Activated T-cell treated with anti-CD3 and anti-CD28 coated beads, Interleukin-2, amount 50 U/mL, for 4 hours (primary cell): Measurements from ENCODE around the gene AK8. TPM values are rescaled to one million over a fixed set of nuclear protein-coding genes. Genes with fewer than 3 reads are reported as not detected.

Source experiments
- ATAC-seq, 2 donors: fragments of 200-7000 bp; cut with Tn5 transposase; one replicate each; pipeline ENCODE4 v1.10.0; 2021
- DNase-seq: peaks from one replicate; pipeline ENCODE4 v3.0.0-alpha.2; 2020
- H3K27me3 Mint-ChIP-seq: one replicate; pipeline ENCODE4 v1.8.0; 2021; ENCODE audit warnings: low read depth, mixed read lengths
- H3K36me3 Mint-ChIP-seq: one replicate; pipeline ENCODE4 v1.8.0; 2022; ENCODE audit warnings: mixed read lengths; ENCODE audit not compliant: insufficient read depth
- H3K4me1 Mint-ChIP-seq: one replicate; pipeline ENCODE4 v1.8.0; 2021; ENCODE audit warnings: low read depth, mixed read lengths
- H3K4me3 Mint-ChIP-seq: one replicate; pipeline ENCODE4 v1.8.0; 2021; ENCODE audit warnings: mild to moderate bottlenecking, moderate library complexity, mixed read lengths
- H3K9me3 Mint-ChIP-seq: one replicate; pipeline ENCODE4 v1.8.0; 2021; ENCODE audit warnings: mixed read lengths
- total RNA-seq, 3 donors: library from RNA; stranded (reverse); gene quantifications; one replicate each; pipeline ENCODE4 v1.2.1, GENCODE V29; 2021

Gene AK8
- total RNA-seq, 3 donors from 2014 or later = not detected

GRCh38 chr9:132857616-132858342 lies 20.3 kb downstream of the AK8 start:
- peaks cover 6% of the 10 kb centered on the region for H3K4me1 Mint-ChIP-seq
- no peaks in the 10 kb centered on the region for H3K36me3 Mint-ChIP-seq
- no peak overlapping the region for H3K4me3 Mint-ChIP-seq
- DNase-seq = no peak
- ATAC-seq = no peak
- peaks cover 12% of the 10 kb centered on the region for H3K27me3 Mint-ChIP-seq
- H3K9me3 Mint-ChIP-seq = no peaks in the 10 kb centered on the region

- DNase-seq (no peak), ATAC-seq (no peak)
- Mint-ChIP-seq H3K27me3 (peaks cover 9% of the 10 kb centered on the region), H3K9me3 (no peaks in the 10 kb centered on the region), H3K4me3 (no peak overlapping the region), H3K4me1 (peaks cover 6% of the 10 kb centered on the region), H3K36me3 (no peaks in the 10 kb centered on the region)
These were observed 21.1 kb downstream of the AK8 start for GRCh38 chr9:132857031-132857430.

GRCh38 chr9:132855904-132856303 lies 22.2 kb downstream of the AK8 start:
- Mint-ChIP-seq H3K4me1 (peaks cover 7% of the 10 kb centered on the region), H3K9me3 (no peaks in the 10 kb centered on the region), H3K27me3 (peaks cover 15% of the 10 kb centered on the region), H3K4me3 (no peak overlapping the region), H3K36me3 (no peaks in the 10 kb centered on the region)
- DNase-seq (no peak), ATAC-seq (no peak)

- Mint-ChIP-seq H3K4me1 (peaks cover 10% of the 10 kb centered on the region), H3K9me3 (no peaks in the 10 kb centered on the region), H3K27me3 (peaks cover 15% of the 10 kb centered on the region), H3K4me3 (no peak overlapping the region), H3K36me3 (no peaks in the 10 kb centered on the region)
- no peak for DNase-seq
- ATAC-seq = no peak
These were observed 23.3 kb downstream of the AK8 start for GRCh38 chr9:132854832-132855231.

GRCh38 chr9:132853482-132853881 lies 24.6 kb downstream of the AK8 start:
- H3K27me3 Mint-ChIP-seq = peaks cover 12% of the 10 kb centered on the region
- DNase-seq (no peak), ATAC-seq (no peak)
- no peaks in the 10 kb centered on the region for H3K36me3 Mint-ChIP-seq
- H3K4me3 Mint-ChIP-seq = no peak overlapping the region
- peaks cover 17% of the 10 kb centered on the region for H3K4me1 Mint-ChIP-seq
- H3K9me3 Mint-ChIP-seq = no peaks in the 10 kb centered on the region

- Mint-ChIP-seq H3K4me1 (peaks cover 13% of the 10 kb centered on the region), H3K27me3 (peaks cover 5% of the 10 kb centered on the region), H3K4me3 (peak overlapping the region; percentile 67), H3K9me3 (no peaks in the 10 kb centered on the region), H3K36me3 (no peaks in the 10 kb centered on the region)
- ATAC-seq = no peak
- no peak for DNase-seq
These were observed 28.8 kb downstream of the AK8 start for GRCh38 chr9:132849185-132849706.

- Mint-ChIP-seq H3K9me3 (no peaks in the 10 kb centered on the region), H3K36me3 (no peaks in the 10 kb centered on the region), H3K27me3 (peaks cover 5% of the 10 kb centered on the region), H3K4me3 (no peak overlapping the region), H3K4me1 (peaks cover 13% of the 10 kb centered on the region)
- DNase-seq (no peak), ATAC-seq (no peak)
These were observed 31.1 kb downstream of the AK8 start for GRCh38 chr9:132846918-132847515.

- no peak for ATAC-seq
- Mint-ChIP-seq H3K27me3 (peaks cover 2% of the 10 kb centered on the region), H3K9me3 (no peaks in the 10 kb centered on the region), H3K36me3 (no peaks in the 10 kb centered on the region), H3K4me1 (peaks cover 13% of the 10 kb centered on the region), H3K4me3 (no peak overlapping the region)
- DNase-seq = no peak
These were observed 31.8 kb downstream of the AK8 start for GRCh38 chr9:132846109-132846917.

- H3K36me3 Mint-ChIP-seq = no peaks in the 10 kb centered on the region
- no peaks in the 10 kb centered on the region for H3K27me3 Mint-ChIP-seq
- ATAC-seq (no peak), DNase-seq (no peak)
- no peak overlapping the region for H3K4me3 Mint-ChIP-seq
- no peaks in the 10 kb centered on the region for H3K9me3 Mint-ChIP-seq
- no peaks in the 10 kb centered on the region for H3K4me1 Mint-ChIP-seq
These were observed 35.7 kb downstream of the AK8 start for GRCh38 chr9:132842124-132843044.

GRCh38 chr9:132840980-132841379 lies 37.1 kb downstream of the AK8 start:
- no peak for DNase-seq
- no peaks in the 10 kb centered on the region for H3K27me3 Mint-ChIP-seq
- ATAC-seq = no peak
- H3K36me3 Mint-ChIP-seq = no peaks in the 10 kb centered on the region
- H3K9me3 Mint-ChIP-seq = no peaks in the 10 kb centered on the region
- H3K4me1 Mint-ChIP-seq = no peaks in the 10 kb centered on the region
- no peak overlapping the region for H3K4me3 Mint-ChIP-seq

- Mint-ChIP-seq H3K4me3 (no peak overlapping the region), H3K4me1 (no peaks in the 10 kb centered on the region), H3K36me3 (no peaks in the 10 kb centered on the region), H3K9me3 (no peaks in the 10 kb centered on the region), H3K27me3 (peaks cover 2% of the 10 kb centered on the region)
- DNase-seq (no peak), ATAC-seq (no peak)
These were observed 39.8 kb downstream of the AK8 start for GRCh38 chr9:132838291-132838690.

- no peaks in the 10 kb centered on the region for H3K36me3 Mint-ChIP-seq
- H3K4me3 Mint-ChIP-seq = no peak overlapping the region
- peaks cover 2% of the 10 kb centered on the region for H3K27me3 Mint-ChIP-seq
- ATAC-seq (no peak), DNase-seq (no peak)
- no peaks in the 10 kb centered on the region for H3K4me1 Mint-ChIP-seq
- no peaks in the 10 kb centered on the region for H3K9me3 Mint-ChIP-seq
These were observed 40.4 kb downstream of the AK8 start for GRCh38 chr9:132837501-132838286.

- DNase-seq = no peak
- no peaks in the 10 kb centered on the region for H3K9me3 Mint-ChIP-seq
- no peaks in the 10 kb centered on the region for H3K4me1 Mint-ChIP-seq
- H3K36me3 Mint-ChIP-seq = no peaks in the 10 kb centered on the region
- ATAC-seq = no peak
- H3K27me3 Mint-ChIP-seq = peaks cover 2% of the 10 kb centered on the region
- no peak overlapping the region for H3K4me3 Mint-ChIP-seq
These were observed 43.7 kb downstream of the AK8 start for GRCh38 chr9:132834343-132834742.
